Measurements from ENCODE around the gene IVD. TPM values are rescaled to one million over a fixed set of nuclear protein-coding genes. Genes with fewer than 3 reads are reported as not detected.

The IVD gene
- total and polyA plus RNA-seq, 9 of the 15 experiments (the other 6 are each of a cell fraction or from before 2014, with no cell fraction given): 0.15 to 4.5 (median 2.4) TPM

DNA sequence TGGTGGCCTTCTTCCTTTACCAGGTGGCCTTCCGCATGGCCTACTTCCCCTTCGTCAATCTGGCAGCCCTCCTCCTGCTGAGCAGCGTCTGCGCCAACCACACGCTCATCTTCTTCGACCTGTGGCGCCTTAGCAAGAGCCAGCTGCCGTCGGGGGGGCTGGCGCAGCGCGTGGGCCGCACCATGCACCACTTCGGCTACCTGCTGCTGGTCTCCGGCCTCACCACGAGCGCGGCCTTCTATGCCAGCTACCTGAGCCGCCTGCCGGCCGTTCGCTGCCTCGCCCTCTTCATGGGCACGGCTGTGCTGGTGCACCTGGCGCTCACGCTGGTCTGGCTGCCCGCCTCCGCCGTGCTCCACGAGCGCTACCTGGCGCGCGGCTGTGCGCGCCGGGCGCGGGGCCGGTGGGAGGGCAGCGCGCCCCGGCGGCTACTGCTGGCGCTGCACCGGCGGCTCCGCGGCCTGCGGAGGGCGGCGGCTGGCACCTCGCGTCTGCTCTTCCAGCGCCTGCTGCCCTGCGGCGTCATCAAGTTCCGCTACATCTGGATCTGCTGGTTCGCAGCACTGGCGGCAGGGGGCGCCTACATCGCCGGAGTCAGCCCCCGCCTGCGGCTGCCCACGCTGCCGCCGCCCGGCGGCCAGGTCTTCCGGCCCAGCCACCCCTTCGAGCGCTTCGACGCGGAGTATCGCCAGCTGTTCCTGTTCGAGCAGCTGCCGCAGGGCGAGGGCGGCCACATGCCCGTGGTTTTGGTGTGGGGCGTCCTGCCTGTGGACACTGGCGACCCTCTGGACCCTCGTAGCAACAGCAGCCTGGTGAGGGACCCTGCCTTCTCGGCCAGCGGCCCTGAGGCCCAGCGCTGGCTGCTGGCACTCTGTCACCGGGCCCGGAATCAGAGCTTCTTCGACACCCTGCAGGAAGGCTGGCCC, 37.6 kb upstream of the IVD start (continued):
- TF ChIP-seq, protein P1, sequence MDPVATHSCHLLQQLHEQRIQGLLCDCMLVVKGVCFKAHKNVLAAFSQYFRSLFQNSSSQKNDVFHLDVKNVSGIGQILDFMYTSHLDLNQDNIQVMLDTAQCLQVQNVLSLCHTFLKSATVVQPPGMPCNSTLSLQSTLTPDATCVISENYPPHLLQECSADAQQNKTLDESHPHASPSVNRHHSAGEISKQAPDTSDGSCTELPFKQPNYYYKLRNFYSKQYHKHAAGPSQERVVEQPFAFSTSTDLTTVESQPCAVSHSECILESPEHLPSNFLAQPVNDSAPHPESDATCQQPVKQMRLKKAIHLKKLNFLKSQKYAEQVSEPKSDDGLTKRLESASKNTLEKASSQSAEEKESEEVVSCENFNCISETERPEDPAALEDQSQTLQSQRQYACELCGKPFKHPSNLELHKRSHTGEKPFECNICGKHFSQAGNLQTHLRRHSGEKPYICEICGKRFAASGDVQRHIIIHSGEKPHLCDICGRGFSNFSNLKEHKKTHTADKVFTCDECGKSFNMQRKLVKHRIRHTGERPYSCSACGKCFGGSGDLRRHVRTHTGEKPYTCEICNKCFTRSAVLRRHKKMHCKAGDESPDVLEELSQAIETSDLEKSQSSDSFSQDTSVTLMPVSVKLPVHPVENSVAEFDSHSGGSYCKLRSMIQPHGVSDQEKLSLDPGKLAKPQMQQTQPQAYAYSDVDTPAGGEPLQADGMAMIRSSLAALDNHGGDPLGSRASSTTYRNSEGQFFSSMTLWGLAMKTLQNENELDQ (CRISPR knock-in tag; IDR thresholded peaks at IDR 0.05; ENCODE audit: borderline replicate concordance): 0 out of 2 replicates have a peak, but pooled peaks have one; percentile 46
- TF ChIP-seq ZNF134 (CRISPR knock-in tag; conservative IDR thresholded peaks at IDR 0.05): no peak
- no peak for TF ChIP-seq NFE2 (IDR thresholded peaks at IDR 0.05; ENCODE audit: low read depth)
- TF ChIP-seq, protein P2, sequence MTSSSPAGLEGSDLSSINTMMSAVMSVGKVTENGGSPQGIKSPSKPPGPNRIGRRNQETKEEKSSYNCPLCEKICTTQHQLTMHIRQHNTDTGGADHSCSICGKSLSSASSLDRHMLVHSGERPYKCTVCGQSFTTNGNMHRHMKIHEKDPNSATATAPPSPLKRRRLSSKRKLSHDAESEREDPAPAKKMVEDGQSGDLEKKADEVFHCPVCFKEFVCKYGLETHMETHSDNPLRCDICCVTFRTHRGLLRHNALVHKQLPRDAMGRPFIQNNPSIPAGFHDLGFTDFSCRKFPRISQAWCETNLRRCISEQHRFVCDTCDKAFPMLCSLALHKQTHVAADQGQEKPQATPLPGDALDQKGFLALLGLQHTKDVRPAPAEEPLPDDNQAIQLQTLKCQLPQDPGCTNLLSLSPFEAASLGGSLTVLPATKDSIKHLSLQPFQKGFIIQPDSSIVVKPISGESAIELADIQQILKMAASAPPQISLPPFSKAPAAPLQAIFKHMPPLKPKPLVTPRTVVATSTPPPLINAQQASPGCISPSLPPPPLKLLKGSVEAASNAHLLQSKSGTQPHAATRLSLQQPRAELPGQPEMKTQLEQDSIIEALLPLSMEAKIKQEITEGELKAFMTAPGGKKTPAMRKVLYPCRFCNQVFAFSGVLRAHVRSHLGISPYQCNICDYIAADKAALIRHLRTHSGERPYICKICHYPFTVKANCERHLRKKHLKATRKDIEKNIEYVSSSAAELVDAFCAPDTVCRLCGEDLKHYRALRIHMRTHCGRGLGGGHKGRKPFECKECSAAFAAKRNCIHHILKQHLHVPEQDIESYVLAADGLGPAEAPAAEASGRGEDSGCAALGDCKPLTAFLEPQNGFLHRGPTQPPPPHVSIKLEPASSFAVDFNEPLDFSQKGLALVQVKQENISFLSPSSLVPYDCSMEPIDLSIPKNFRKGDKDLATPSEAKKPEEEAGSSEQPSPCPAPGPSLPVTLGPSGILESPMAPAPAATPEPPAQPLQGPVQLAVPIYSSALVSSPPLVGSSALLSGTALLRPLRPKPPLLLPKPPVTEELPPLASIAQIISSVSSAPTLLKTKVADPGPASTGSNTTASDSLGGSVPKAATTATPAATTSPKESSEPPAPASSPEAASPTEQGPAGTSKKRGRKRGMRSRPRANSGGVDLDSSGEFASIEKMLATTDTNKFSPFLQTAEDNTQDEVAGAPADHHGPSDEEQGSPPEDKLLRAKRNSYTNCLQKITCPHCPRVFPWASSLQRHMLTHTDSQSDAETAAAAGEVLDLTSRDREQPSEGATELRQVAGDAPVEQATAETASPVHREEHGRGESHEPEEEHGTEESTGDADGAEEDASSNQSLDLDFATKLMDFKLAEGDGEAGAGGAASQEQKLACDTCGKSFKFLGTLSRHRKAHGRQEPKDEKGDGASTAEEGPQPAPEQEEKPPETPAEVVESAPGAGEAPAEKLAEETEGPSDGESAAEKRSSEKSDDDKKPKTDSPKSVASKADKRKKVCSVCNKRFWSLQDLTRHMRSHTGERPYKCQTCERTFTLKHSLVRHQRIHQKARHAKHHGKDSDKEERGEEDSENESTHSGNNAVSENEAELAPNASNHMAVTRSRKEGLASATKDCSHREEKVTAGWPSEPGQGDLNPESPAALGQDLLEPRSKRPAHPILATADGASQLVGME (CRISPR knock-in tag; IDR thresholded peaks at IDR 0.05): no peak
- no peak for TF ChIP-seq TRIM24 (IDR thresholded peaks at IDR 0.05)
- TF ChIP-seq, protein P3, sequence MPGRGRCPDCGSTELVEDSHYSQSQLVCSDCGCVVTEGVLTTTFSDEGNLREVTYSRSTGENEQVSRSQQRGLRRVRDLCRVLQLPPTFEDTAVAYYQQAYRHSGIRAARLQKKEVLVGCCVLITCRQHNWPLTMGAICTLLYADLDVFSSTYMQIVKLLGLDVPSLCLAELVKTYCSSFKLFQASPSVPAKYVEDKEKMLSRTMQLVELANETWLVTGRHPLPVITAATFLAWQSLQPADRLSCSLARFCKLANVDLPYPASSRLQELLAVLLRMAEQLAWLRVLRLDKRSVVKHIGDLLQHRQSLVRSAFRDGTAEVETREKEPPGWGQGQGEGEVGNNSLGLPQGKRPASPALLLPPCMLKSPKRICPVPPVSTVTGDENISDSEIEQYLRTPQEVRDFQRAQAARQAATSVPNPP (IDR thresholded peaks at IDR 0.05; ENCODE audit: borderline replicate concordance, insufficient read depth, insufficient read length): no peak
- peak; percentile 55 for TF ChIP-seq JUND (IDR thresholded peaks at IDR 0.05; ENCODE audit: borderline replicate concordance, low read depth, low read length)
- TF ChIP-seq JUND (tag; IDR thresholded peaks at IDR 0.05; ENCODE audit: borderline replicate concordance, low read depth, low read length): peak; percentile 21; the same call in 1 of the 3 replicates
- TF ChIP-seq EHMT2 (IDR thresholded peaks at IDR 0.05): no peak
- 0 out of 2 replicates have a peak, but pooled peaks have one; percentile 60 for TF ChIP-seq ZNF124 (CRISPR knock-in tag; IDR thresholded peaks at IDR 0.05)
- TF ChIP-seq PCBP1 (IDR thresholded peaks at IDR 0.05; ENCODE audit: low read depth, low read length, poor library complexity, severe bottlenecking): peak; percentile 37
- TF ChIP-seq, protein P4, sequence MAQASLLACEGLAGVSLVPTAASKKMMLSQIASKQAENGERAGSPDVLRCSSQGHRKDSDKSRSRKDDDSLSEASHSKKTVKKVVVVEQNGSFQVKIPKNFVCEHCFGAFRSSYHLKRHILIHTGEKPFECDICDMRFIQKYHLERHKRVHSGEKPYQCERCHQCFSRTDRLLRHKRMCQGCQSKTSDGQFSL (CRISPR knock-in tag; IDR thresholded peaks at IDR 0.05): peak; percentile 88
- TF ChIP-seq, protein P4 (tag; IDR thresholded peaks at IDR 0.05): 0 out of 4 replicates have a peak, but pooled peaks of 1 of the 2 experiments have one; percentile 35
- peak; percentile 85 for TF ChIP-seq FUS (optimal IDR thresholded peaks at IDR 0.05; ENCODE audit: low read depth, low read length)
- TF ChIP-seq, protein P5, sequence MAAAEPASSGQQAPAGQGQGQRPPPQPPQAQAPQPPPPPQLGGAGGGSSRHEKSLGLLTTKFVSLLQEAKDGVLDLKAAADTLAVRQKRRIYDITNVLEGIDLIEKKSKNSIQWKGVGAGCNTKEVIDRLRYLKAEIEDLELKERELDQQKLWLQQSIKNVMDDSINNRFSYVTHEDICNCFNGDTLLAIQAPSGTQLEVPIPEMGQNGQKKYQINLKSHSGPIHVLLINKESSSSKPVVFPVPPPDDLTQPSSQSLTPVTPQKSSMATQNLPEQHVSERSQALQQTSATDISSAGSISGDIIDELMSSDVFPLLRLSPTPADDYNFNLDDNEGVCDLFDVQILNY (CRISPR knock-in tag; IDR thresholded peaks at IDR 0.05): peak; percentile 48; the same call in 1 of the 2 replicates
